Neural cell (in vitro differentiated cells): Measurements from ENCODE around the gene VWA8. TPM values are rescaled to one million over a fixed set of nuclear protein-coding genes. Genes with fewer than 3 reads are reported as not detected.

Source experiments
- H2AFZ ChIP-seq: fragments of 200-600, 300-800 bp; sonication (generic), shearing (Covaris generic); 2 replicates; pipeline ENCODE4 v1.6.0; 2014; ENCODE audit warnings: low read depth, mild to moderate bottlenecking, antibody characterized with exemption, low read length, moderate library complexity
- H3F3A ChIP-seq: fragments of 200-600 bp; shearing (Covaris generic); 2 replicates; pipeline ENCODE4 v1.6.1; 2016; ENCODE audit warnings: mild to moderate bottlenecking, moderate library complexity, mixed read lengths, antibody characterized with exemption, low read length; ENCODE audit not compliant: insufficient read depth, poor library complexity, severe bottlenecking
- H3K27ac ChIP-seq: fragments of 200-600, 300-800 bp; sonication (generic), shearing (Covaris generic); 2 replicates; pipeline ENCODE4 v1.5.1; 2014; ENCODE audit warnings: mild to moderate bottlenecking, low read length, moderate library complexity
- H3K27me3 ChIP-seq: fragments of 300-800, 200-600 bp; sonication (generic), shearing (Covaris generic); 2 replicates; pipeline ENCODE4 v1.6.0; 2014; ENCODE audit warnings: mild to moderate bottlenecking, low read depth, low read length, moderate library complexity; ENCODE audit not compliant: insufficient read depth
- H3K36me3 ChIP-seq: fragments of 300-800, 200-600 bp; sonication (generic), shearing (Covaris generic); 2 replicates; pipeline ENCODE4 v1.5.1; 2014; ENCODE audit warnings: mild to moderate bottlenecking, antibody characterized with exemption, low read length, moderate library complexity; ENCODE audit not compliant: insufficient read depth
- H3K4me2 ChIP-seq: fragments of 300-800, 200-600 bp; sonication (generic), shearing (Covaris generic); 2 replicates; pipeline ENCODE4 v1.6.0; 2014; ENCODE audit warnings: mild to moderate bottlenecking, low read length
- H3K4me3 ChIP-seq: fragments of 300-800, 200-600 bp; sonication (generic), shearing (Covaris generic); 2 replicates; pipeline ENCODE4 v1.5.1; 2014; ENCODE audit warnings: mild to moderate bottlenecking, low read length, moderate library complexity
- H3K79me2 ChIP-seq: fragments of 200-600 bp; shearing (Covaris generic); replicated peaks from 2 replicates; pipeline ENCODE4 v1.6.0; 2014; ENCODE audit warnings: mild to moderate bottlenecking, low read length, moderate library complexity; ENCODE audit not compliant: insufficient read depth
- H3K9ac ChIP-seq: fragments of 300-800, 200-600 bp; sonication (generic), shearing (Covaris generic); 2 replicates; pipeline ENCODE4 v1.6.1; 2016; ENCODE audit warnings: mild to moderate bottlenecking, low read length, mixed read lengths
- H3K9me2 ChIP-seq: fragments of 200-600 bp; shearing (Covaris generic); 2 replicates; pipeline ENCODE4 v1.6.1; 2016; ENCODE audit warnings: mild to moderate bottlenecking, low read length, mixed read lengths; ENCODE audit not compliant: insufficient read depth
- H3K9me3 ChIP-seq: fragments of 200-600, 300-800 bp; sonication (generic), shearing (Covaris generic); 2 replicates; pipeline ENCODE4 v1.6.1; 2016; ENCODE audit warnings: mild to moderate bottlenecking, mixed run types, low read length, moderate library complexity, mixed read lengths
- H4K20me1 ChIP-seq: fragments of 200-600 bp; shearing (Covaris generic); 2 replicates; pipeline ENCODE4 v1.6.1; 2016; ENCODE audit warnings: mild to moderate bottlenecking, mixed run types; ENCODE audit not compliant: insufficient read depth
- CTCF ChIP-seq: fragments of 450-650 bp; IDR thresholded peaks from 2 replicates; pipeline ENCODE4 v1.5.1; 2014; ENCODE audit warnings: antibody characterized with exemption, mild to moderate bottlenecking, moderate library complexity; ENCODE audit not compliant: poor library complexity, severe bottlenecking
- EP300 ChIP-seq: fragments of 450-650 bp; conservative IDR thresholded peaks from 2 replicates; pipeline ENCODE4 v1.6.1; 2014; ENCODE audit warnings: antibody characterized with exemption, mild to moderate bottlenecking, moderate library complexity; ENCODE audit not compliant: poor library complexity, severe bottlenecking
- EZH2 ChIP-seq: fragments of 200-600, 300-800 bp; shearing (Covaris generic), sonication (generic); IDR thresholded peaks from 2 replicates; pipeline ENCODE4 v1.6.1; 2014; ENCODE audit warnings: antibody characterized with exemption, low read length, borderline replicate concordance, mild to moderate bottlenecking; ENCODE audit not compliant: insufficient read depth, poor library complexity, severe bottlenecking
- MXI1 ChIP-seq: fragments of 450-650 bp; conservative IDR thresholded peaks from 2 replicates; pipeline ENCODE4 v1.6.1; 2014; ENCODE audit warnings: antibody characterized with exemption, mild to moderate bottlenecking; ENCODE audit not compliant: poor library complexity, severe bottlenecking
- POLR2AphosphoS5 ChIP-seq: IDR thresholded peaks from 2 replicates; pipeline ENCODE4 v1.6.1; 2012
- RAD21 ChIP-seq: fragments of 450-650 bp; conservative IDR thresholded peaks from 2 replicates; pipeline ENCODE4 v1.6.1; 2014; ENCODE audit warnings: antibody characterized with exemption, mild to moderate bottlenecking, moderate library complexity
- REST ChIP-seq: IDR thresholded peaks from 2 replicates; pipeline ENCODE4 v1.6.1; 2012; ENCODE audit warnings: borderline replicate concordance
- SMC3 ChIP-seq: fragments of 450-650 bp; conservative IDR thresholded peaks from 2 replicates; pipeline ENCODE4 v1.6.1; 2014; ENCODE audit warnings: antibody characterized with exemption, mild to moderate bottlenecking, moderate library complexity; ENCODE audit not compliant: poor library complexity
- TAF1 ChIP-seq: IDR thresholded peaks from 2 replicates; pipeline ENCODE4 v1.6.1; 2012; ENCODE audit warnings: low read depth
- polyA plus RNA-seq: library from polyadenylated mRNA; depleted of rRNA; stranded (reverse); fragments of >200 nt; gene quantifications from 2 replicates; pipeline ENCODE4 v1.2.3, GENCODE V29; 2014

VWA8 gene
- polyA plus RNA-seq, 1 donor from 2014 or later, result 3.6 TPM

- Histone ChIP-seq H2AFZ (no peak overlapping the region), H3K36me3 (no peaks in the 10 kb centered on the region), H3K27ac (no peak overlapping the region), H3K4me2 (no peak overlapping the region), H3F3A (no peaks in the 10 kb centered on the region), H3K9ac (no peak overlapping the region), H3K9me2 (no peaks in the 10 kb centered on the region), H4K20me1 (no peaks in the 10 kb centered on the region), H3K9me3 (no peaks in the 10 kb centered on the region), H3K4me3 (no peak overlapping the region), H3K27me3 (no peaks in the 10 kb centered on the region), H3K79me2 (no peaks in the 10 kb centered on the region)
- TF ChIP-seq REST (no peak), TAF1 (no peak), POLR2AphosphoS5 (no peak), EZH2 (no peak), EP300 (no peak), SMC3 (no peak)
These were observed 135.2 kb downstream of the VWA8 start for GRCh38 chr13:41825691-41826090.

GRCh38 chr13:41823476-41823875 lies 137.4 kb downstream of the VWA8 start:
- Histone ChIP-seq H4K20me1 (no peaks in the 10 kb centered on the region), H3F3A (no peaks in the 10 kb centered on the region), H3K9me3 (no peaks in the 10 kb centered on the region), H2AFZ (no peak overlapping the region), H3K9me2 (no peaks in the 10 kb centered on the region), H3K27ac (no peak overlapping the region), H3K27me3 (no peaks in the 10 kb centered on the region), H3K79me2 (no peaks in the 10 kb centered on the region), H3K4me2 (no peak overlapping the region), H3K36me3 (no peaks in the 10 kb centered on the region), H3K4me3 (no peak overlapping the region), H3K9ac (no peak overlapping the region)
- TF ChIP-seq SMC3, result no peak
- no peak for TF ChIP-seq EZH2
- TF ChIP-seq EP300, result no peak
- no peak for TF ChIP-seq TAF1
- no peak for TF ChIP-seq MXI1
- TF ChIP-seq CTCF, result no peak
- TF ChIP-seq RAD21, result no peak
- TF ChIP-seq POLR2AphosphoS5, result no peak
- no peak for TF ChIP-seq REST
